Measurements from ENCODE around the gene TEPSIN.

DNA sequence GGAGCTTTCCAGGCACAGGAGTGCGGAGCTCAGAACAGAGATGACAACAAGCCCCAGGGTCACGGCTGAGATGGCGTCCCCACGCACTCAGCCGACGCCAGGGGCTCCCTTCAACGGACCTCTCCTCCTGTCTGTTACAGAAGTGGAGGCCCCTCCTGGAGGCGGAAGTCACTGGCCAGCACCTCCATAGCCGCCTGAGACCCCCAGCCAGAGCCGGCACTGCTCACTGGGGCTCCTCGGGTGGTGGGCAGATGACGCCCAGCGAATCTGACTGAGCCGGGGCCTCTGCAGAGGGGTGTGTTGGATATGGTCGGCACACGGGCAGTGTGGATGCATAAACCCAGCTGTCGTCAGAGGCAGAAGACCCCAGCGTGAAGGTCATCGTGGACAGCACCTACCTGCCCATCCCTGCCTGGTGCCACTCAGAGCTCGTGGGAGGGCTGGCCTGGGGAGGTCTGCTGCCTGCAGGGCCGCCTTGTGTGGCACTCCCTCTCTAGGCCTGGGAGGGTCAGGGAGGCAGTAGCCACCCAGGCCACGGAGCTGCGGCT lies 20.3 kb upstream of the TEPSIN start:
- TF ChIP-seq, protein P1, sequence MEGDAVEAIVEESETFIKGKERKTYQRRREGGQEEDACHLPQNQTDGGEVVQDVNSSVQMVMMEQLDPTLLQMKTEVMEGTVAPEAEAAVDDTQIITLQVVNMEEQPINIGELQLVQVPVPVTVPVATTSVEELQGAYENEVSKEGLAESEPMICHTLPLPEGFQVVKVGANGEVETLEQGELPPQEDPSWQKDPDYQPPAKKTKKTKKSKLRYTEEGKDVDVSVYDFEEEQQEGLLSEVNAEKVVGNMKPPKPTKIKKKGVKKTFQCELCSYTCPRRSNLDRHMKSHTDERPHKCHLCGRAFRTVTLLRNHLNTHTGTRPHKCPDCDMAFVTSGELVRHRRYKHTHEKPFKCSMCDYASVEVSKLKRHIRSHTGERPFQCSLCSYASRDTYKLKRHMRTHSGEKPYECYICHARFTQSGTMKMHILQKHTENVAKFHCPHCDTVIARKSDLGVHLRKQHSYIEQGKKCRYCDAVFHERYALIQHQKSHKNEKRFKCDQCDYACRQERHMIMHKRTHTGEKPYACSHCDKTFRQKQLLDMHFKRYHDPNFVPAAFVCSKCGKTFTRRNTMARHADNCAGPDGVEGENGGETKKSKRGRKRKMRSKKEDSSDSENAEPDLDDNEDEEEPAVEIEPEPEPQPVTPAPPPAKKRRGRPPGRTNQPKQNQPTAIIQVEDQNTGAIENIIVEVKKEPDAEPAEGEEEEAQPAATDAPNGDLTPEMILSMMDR (IDR thresholded peaks at IDR 0.05), result no peak
- TF ChIP-seq FOXJ3 (CRISPR knock-in tag; IDR thresholded peaks at IDR 0.05; ENCODE audit: borderline replicate concordance) (no peak), KAT7 (CRISPR knock-in tag; IDR thresholded peaks at IDR 0.05; ENCODE audit: borderline replicate concordance) (no peak), ERG (CRISPR knock-in tag; IDR thresholded peaks at IDR 0.05) (no peak), ESRRA (CRISPR knock-in tag; IDR thresholded peaks at IDR 0.05; ENCODE audit: borderline replicate concordance) (no peak), NR2C2 (CRISPR knock-in tag; IDR thresholded peaks at IDR 0.05) (no peak), ZNF512 (CRISPR knock-in tag; IDR thresholded peaks at IDR 0.05; ENCODE audit: borderline replicate concordance) (no peak), CBFB (CRISPR knock-in tag; IDR thresholded peaks at IDR 0.05; ENCODE audit: low read depth) (no peak), MAX (CRISPR knock-in tag; IDR thresholded peaks at IDR 0.05) (no peak)
- TF ChIP-seq, protein P2, sequence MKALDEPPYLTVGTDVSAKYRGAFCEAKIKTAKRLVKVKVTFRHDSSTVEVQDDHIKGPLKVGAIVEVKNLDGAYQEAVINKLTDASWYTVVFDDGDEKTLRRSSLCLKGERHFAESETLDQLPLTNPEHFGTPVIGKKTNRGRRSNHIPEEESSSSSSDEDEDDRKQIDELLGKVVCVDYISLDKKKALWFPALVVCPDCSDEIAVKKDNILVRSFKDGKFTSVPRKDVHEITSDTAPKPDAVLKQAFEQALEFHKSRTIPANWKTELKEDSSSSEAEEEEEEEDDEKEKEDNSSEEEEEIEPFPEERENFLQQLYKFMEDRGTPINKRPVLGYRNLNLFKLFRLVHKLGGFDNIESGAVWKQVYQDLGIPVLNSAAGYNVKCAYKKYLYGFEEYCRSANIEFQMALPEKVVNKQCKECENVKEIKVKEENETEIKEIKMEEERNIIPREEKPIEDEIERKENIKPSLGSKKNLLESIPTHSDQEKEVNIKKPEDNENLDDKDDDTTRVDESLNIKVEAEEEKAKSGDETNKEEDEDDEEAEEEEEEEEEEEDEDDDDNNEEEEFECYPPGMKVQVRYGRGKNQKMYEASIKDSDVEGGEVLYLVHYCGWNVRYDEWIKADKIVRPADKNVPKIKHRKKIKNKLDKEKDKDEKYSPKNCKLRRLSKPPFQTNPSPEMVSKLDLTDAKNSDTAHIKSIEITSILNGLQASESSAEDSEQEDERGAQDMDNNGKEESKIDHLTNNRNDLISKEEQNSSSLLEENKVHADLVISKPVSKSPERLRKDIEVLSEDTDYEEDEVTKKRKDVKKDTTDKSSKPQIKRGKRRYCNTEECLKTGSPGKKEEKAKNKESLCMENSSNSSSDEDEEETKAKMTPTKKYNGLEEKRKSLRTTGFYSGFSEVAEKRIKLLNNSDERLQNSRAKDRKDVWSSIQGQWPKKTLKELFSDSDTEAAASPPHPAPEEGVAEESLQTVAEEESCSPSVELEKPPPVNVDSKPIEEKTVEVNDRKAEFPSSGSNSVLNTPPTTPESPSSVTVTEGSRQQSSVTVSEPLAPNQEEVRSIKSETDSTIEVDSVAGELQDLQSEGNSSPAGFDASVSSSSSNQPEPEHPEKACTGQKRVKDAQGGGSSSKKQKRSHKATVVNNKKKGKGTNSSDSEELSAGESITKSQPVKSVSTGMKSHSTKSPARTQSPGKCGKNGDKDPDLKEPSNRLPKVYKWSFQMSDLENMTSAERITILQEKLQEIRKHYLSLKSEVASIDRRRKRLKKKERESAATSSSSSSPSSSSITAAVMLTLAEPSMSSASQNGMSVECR (CRISPR knock-in tag; IDR thresholded peaks at IDR 0.05; ENCODE audit: borderline replicate concordance), result no peak
- TF ChIP-seq, protein P3, sequence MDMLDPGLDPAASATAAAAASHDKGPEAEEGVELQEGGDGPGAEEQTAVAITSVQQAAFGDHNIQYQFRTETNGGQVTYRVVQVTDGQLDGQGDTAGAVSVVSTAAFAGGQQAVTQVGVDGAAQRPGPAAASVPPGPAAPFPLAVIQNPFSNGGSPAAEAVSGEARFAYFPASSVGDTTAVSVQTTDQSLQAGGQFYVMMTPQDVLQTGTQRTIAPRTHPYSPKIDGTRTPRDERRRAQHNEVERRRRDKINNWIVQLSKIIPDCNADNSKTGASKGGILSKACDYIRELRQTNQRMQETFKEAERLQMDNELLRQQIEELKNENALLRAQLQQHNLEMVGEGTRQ (CRISPR knock-in tag; IDR thresholded peaks at IDR 0.05), result no peak

Measured in WTC11 (cell line).